Measurements from ENCODE around the gene NFKBIA. TPM values are rescaled to one million over a fixed set of nuclear protein-coding genes. Genes with fewer than 3 reads are reported as not detected.

NFKBIA gene
- total and polyA plus RNA-seq, 8 donors, result 48.2 to 124 (median 63.8) TPM

DNA sequence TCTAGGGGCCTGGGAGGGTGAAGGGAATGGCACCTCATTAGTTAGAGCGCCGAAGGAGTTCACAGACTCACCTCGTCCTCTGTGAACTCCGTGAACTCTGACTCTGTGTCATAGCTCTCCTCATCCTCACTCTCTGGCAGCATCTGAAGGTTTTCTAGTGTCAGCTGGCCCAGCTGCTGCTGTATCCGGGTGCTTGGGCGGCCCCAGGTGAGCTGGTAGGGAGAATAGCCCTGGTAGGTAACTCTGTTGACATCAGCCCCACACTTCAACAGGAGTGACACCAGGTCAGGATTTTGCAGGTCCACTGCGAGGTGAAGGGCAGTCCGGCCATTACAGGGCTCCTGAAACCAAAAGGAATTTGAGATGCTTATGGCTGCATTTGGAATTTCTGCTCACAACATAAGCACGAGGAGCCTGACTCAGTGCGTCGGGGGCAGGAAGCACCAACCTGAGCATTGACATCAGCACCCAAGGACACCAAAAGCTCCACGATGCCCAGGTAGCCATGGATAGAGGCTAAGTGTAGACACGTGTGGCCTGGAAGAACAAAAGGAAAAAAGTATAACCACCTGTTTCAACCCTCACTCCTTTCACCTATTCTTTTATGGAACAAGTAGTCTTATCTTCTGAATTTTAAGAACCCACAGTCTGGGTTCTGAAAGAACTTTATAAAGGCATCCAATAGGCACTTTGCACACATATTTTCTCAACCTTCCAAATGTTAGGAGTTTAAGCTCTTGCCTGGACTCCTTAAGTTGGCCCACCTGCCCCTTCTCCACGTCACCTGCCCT lies 2.0 kb downstream of the NFKBIA start:
- WGBS, 2 donors, result 12 to 18% methylated on average over 14 of the region's 14 CpGs
- TF ChIP-seq, protein P1, sequence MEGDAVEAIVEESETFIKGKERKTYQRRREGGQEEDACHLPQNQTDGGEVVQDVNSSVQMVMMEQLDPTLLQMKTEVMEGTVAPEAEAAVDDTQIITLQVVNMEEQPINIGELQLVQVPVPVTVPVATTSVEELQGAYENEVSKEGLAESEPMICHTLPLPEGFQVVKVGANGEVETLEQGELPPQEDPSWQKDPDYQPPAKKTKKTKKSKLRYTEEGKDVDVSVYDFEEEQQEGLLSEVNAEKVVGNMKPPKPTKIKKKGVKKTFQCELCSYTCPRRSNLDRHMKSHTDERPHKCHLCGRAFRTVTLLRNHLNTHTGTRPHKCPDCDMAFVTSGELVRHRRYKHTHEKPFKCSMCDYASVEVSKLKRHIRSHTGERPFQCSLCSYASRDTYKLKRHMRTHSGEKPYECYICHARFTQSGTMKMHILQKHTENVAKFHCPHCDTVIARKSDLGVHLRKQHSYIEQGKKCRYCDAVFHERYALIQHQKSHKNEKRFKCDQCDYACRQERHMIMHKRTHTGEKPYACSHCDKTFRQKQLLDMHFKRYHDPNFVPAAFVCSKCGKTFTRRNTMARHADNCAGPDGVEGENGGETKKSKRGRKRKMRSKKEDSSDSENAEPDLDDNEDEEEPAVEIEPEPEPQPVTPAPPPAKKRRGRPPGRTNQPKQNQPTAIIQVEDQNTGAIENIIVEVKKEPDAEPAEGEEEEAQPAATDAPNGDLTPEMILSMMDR (IDR thresholded peaks at IDR 0.05), result no peak
- DNase-seq, result no peak
- intact Hi-C loops (cut with DNase I), result loop anchor here in 1 of 3 donors (10.0 kb wide), 1 partner anchor 58 kb away; no protein-coding TSS in a partner anchor
- H3K27me3 ChIP-seq, result no peaks in the 10 kb centered on the region
- H3K27ac ChIP-seq, result peak overlapping the region; percentile 33 to 99 (median 70)
- no peak for ATAC-seq
- peaks cover 0 to 41% (median 30%) of the 10 kb centered on the region in 3 donors for H3K36me3 ChIP-seq
- no peaks in the 10 kb centered on the region for H3K9me3 ChIP-seq
- peaks cover 8 to 28% (median 14%) of the 10 kb centered on the region in 3 donors for H3K4me1 ChIP-seq
- H3K4me3 ChIP-seq, result peak overlapping the region; percentile 40 to 92 (median 86)
- FAIRE-seq, result no peak

DNA sequence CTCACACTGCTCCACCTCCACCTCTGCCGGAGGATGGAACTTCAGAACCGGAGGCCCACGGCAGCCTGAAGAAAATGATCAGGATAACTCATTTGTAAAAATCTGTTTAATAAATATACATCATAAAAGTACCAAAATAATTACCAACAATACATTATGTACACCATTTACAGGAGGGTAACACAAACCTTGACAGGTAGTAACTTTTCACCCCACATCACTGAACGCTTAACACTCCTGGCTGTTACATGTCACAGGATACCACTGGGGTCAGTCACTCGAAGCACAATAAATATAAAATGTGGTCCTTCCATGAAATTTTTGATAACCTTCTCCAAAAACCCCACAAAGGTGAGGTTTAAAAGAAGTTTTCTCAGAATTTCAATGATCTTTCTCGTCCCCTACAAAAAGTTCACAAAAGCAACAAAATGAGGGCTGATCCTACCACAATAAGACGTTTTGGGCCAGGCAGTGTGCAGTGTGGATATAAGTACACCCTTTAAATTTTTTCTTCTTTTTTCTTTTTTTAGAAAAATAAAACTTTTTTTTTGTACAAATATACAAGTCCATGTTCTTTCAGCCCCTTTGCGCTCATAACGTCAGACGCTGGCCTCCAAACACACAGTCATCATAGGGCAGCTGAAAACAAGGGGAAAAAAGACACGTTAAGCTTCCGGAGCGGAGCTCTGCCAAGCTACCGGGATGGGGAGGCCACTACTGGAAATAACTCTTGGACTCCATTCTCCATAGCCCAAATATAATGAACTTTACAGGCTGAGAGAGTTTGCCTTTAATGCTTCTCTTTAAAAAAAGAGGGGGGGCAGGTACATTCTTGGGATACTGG lies 2.9 kb downstream of the NFKBIA start:
- DNase-seq (no peak), ATAC-seq (no peak), FAIRE-seq (no peak)
- Histone ChIP-seq H3K4me3 (peak overlapping the region; percentile 40 to 92 (median 86)), H3K27ac (peak overlapping the region in 2 of 4 donors; percentile 98 to 99), H3K9me3 (no peaks in the 10 kb centered on the region), H3K27me3 (no peaks in the 10 kb centered on the region), H3K36me3 (peaks cover 0 to 41% (median 30%) of the 10 kb centered on the region in 3 donors), H3K4me1 (peaks cover 8 to 28% (median 14%) of the 10 kb centered on the region in 3 donors)
- TF ChIP-seq, protein P1 (IDR thresholded peaks at IDR 0.05), result no peak
- WGBS, 2 donors, result 21 to 30% methylated on average over 14 of the region's 14 CpGs
- intact Hi-C loops (cut with DNase I), result loop anchor here in 1 of 3 donors (10.0 kb wide), 1 partner anchor 57 kb away; no protein-coding TSS in a partner anchor

DNA sequence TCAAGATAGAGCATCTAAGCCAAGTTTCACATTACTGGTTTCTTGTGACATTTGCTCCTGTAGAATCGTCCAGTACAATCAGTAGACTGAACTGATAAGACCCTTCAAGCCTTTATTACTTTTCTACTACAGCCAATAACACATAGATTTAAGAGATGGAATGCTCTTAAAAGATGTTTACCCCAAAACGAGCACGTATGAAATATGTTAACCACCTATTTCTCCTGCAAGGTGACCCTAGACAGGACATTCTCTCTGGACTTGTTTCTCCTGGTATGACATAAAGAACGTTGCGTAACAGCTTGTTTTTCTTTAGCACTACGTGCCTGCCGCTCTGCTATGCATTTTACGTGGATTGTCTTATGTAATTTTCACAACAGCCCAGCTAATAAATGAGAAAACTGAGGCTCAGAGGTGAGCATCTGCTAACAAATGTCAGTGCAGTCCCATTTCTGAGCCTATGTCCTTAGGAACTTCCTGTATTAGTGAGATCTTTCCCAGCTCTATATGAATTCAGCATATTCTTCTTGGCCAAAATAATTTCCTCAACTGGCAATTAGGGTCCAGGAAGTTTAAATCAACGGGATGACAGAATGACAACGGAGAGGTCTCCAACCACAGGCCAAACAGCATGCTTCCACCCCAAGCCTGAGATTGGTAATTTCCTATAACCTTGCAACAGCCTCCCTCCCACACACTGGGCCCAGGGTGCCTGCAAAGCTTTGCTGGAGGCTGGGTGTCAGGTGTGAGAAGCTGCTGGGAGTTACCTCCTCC lies 3.7 kb downstream of the NFKBIA start:
- intact Hi-C loops (cut with DNase I), result loop anchor here in 1 of 3 donors (10.0 kb wide), 1 partner anchor 56 kb away; no protein-coding TSS in a partner anchor
- ATAC-seq, result no peak
- peak in 1 of 6 donors; percentile 34 for DNase-seq

More for the DNA sequence above, 3.7 kb downstream of the NFKBIA start:
- Histone ChIP-seq H3K4me3 (peak overlapping the region; percentile 40 to 92 (median 86)), H3K4me1 (peaks cover 5 to 25% (median 13%) of the 10 kb centered on the region in 3 donors), H3K27ac (peak overlapping the region in 2 of 4 donors; percentile 98 to 99), H3K9me3 (no peaks in the 10 kb centered on the region), H3K27me3 (no peaks in the 10 kb centered on the region), H3K36me3 (peaks cover 0 to 41% (median 30%) of the 10 kb centered on the region in 3 donors)
- no peak for FAIRE-seq
- whole genome bisulfite sequencing, 2 donors, result 44 to 45% methylated on average over 10 of the region's 10 CpGs
- TF ChIP-seq, protein P1 (IDR thresholded peaks at IDR 0.05), result no peak

Measured in pancreas (tissue), 10 donors.